ENCODE results near the gene ATP9A.

DNA sequence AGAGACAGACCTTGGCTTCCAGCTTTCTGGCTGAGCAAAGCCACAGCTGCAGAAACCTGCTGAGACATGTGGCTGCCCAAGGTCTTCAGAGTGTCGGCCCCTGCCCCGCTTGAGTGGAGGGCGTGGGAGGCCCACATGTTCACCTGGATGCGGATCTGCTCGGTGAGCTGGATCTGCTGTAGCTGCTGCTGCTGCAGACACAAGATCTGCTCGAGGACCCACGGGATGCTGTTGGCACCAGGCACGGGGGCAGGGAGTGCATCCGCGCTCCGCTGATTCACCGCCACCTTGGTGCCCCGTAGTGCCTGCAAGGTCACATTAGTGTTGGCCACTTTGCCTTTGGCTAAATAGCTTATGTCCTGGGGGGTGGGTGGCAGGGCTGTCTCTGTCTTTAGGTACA, 23.4 kb upstream of the ATP9A start:
- TF ChIP-seq TAF1 (IDR thresholded peaks at IDR 0.05; ENCODE audit: low read depth) (no peak), EZH2 (IDR thresholded peaks at IDR 0.05; ENCODE audit: borderline replicate concordance, insufficient read depth, low read length, poor library complexity, severe bottlenecking) (no peak), EP300 (conservative IDR thresholded peaks at IDR 0.05; ENCODE audit: poor library complexity, severe bottlenecking) (no peak), POLR2AphosphoS5 (IDR thresholded peaks at IDR 0.05) (no peak), RAD21 (conservative IDR thresholded peaks at IDR 0.05) (no peak), MXI1 (conservative IDR thresholded peaks at IDR 0.05; ENCODE audit: poor library complexity, severe bottlenecking) (no peak), REST (IDR thresholded peaks at IDR 0.05; ENCODE audit: borderline replicate concordance) (no peak)
- TF ChIP-seq, protein P1, sequence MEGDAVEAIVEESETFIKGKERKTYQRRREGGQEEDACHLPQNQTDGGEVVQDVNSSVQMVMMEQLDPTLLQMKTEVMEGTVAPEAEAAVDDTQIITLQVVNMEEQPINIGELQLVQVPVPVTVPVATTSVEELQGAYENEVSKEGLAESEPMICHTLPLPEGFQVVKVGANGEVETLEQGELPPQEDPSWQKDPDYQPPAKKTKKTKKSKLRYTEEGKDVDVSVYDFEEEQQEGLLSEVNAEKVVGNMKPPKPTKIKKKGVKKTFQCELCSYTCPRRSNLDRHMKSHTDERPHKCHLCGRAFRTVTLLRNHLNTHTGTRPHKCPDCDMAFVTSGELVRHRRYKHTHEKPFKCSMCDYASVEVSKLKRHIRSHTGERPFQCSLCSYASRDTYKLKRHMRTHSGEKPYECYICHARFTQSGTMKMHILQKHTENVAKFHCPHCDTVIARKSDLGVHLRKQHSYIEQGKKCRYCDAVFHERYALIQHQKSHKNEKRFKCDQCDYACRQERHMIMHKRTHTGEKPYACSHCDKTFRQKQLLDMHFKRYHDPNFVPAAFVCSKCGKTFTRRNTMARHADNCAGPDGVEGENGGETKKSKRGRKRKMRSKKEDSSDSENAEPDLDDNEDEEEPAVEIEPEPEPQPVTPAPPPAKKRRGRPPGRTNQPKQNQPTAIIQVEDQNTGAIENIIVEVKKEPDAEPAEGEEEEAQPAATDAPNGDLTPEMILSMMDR (IDR thresholded peaks at IDR 0.05; ENCODE audit: poor library complexity, severe bottlenecking): no peak

All from neural cell (in vitro differentiated cells).